Bone marrow (tissue), 2 donors: ENCODE results near the gene NETO1.

Source experiments
- DNase-seq, 2 donors: peaks; one replicate each; lab custom pipeline; 2025; lab: John Stamatoyannopoulos, UW

The NETO1 gene

DNA sequence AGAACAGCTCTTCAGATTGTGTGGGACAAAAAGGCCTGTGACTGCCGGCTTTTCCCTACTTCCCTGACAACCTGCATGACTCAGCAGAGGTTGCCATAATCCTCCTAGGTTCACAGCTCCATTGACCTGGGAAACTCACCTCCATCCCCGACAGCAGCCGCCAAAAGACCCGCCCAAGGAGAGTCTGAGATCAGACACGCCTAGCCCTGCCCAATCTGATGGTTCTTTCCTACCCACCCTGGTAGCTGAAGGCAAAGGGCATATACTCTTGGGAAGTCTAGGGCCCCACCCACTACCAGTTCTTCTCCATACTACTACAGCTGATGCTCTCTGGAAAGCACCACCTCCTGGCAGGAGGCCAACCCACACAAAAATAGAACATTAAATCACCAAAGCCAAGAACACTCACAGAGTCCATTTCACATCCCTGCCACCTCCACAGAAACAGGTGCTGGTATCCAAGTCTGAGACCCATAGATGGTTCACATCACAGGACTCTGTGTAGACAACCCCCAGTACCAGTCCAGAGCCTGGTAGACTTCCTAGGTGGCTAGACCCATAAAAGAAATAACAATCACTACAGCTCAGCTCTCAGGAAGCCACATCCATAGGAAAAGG lies 140.6 kb downstream of the NETO1 start:
- no peak for DNase-seq

GRCh38 chr18:72726201-72726600 lies 141.6 kb downstream of the NETO1 start:
- no peak for DNase-seq

- DNase-seq = no peak
These were observed 146.5 kb downstream of the NETO1 start for GRCh38 chr18:72721330-72721729.

- no peak for DNase-seq
These were observed 147.7 kb downstream of the NETO1 start for GRCh38 chr18:72720116-72720515.

GRCh38 chr18:72704202-72704601 lies 163.6 kb downstream of the NETO1 start:
- no peak for DNase-seq

DNA sequence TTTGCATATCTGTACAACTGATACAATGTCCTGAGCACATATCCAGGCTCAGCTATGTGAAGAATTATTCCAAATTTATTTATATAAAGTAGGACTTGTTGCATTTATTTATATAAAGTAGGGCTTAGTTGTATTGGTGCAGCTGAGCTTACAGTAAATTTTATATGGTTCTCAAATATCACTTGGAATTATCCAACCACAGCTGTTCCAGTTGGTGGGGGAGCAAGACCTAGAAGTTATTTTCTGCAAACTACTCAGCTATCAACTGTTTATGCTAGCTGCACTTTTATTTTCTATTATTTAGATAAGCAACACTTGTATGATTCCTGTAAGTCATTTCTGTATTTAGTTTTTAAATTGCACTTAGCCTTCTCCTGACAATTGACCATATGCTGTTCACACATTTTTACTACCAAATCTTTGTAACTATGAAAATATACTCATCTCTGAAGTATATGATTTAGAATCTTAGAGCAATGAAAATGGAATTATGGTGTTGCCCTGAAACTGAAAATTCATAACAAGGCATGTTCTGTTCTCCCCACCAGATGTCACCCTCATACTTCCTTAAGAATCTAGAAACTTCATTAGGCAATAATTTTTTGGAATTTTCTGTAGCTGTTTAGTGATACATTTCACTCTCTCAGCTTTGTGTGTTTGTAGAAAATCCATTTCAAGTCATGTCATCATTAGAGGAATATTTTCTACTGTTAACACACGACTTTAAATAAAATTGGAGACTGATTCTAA lies 166.7 kb downstream of the NETO1 start:
- DNase-seq = no peak

GRCh38 chr18:72697706-72698105 lies 170.1 kb downstream of the NETO1 start:
- no peak for DNase-seq

DNA sequence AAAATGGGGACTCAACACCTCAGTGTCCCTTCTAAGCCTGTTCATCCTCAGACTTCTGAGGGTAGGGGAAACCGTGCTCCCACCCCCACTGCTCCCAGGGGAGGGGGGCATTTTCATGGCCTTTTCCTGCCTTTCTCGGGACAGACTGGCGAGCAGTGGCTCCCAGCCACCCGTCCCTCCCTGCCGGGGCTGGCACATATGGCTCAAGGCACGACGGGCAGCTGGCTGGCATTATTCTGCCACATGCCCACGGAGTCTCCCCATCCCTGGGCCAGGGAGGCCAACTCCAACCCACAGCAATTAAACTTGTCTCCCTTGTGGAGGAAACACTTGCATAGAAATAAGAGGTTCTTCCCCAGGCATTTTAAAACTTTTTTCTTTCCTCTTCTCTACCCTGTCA lies 175.2 kb downstream of the NETO1 start:
- DNase-seq = no peak
